ENCODE measurements around the gene TRIM37.
A peak's percentile ranks its signal among the peaks of the same experiment; 100 is the strongest.
"Not testable (repeated sequence)": the region's sequence is repeated elsewhere in the genome, so short reads cannot be mapped to it uniquely, and the experiment has no call there.

The TRIM37 gene

GRCh38 chr17:59106463-59107305, at the start of gene TRIM37:
TRIM37 (minus strand) TSS chr17:59106880; CDS start chr17:59106461, 419 bp downstream.
- peak; percentile 99 for DNase-seq

GRCh38 chr17:59155439-59156177, 48.9 kb upstream of the TRIM37 start, which contains the start of gene PRR11:
PRR11 (plus strand) TSS chr17:59155746; CDS start chr17:59169753, 14,007 bp downstream.
- peak; percentile 90 for DNase-seq

GRCh38 chr17:59154721-59155438, 48.2 kb upstream of the TRIM37 start, which contains the start of gene SKA2:
SKA2 (minus strand) TSS chr17:59155186; CDS start chr17:59155163, 23 bp downstream.
- peak; percentile 97 for DNase-seq

- peak; percentile 64 for DNase-seq
These were observed 47.6 kb upstream of the TRIM37 start for GRCh38 chr17:59154292-59154720.

GRCh38 chr17:59152925-59153324, 46.2 kb upstream of the TRIM37 start:
- DNase-seq = no peak

GRCh38 chr17:59151591-59151990, 44.9 kb upstream of the TRIM37 start:
- DNase-seq = no peak

GRCh38 chr17:59151006-59151405, 44.3 kb upstream of the TRIM37 start:
- DNase-seq = no peak

GRCh38 chr17:59149841-59150511, 43.3 kb upstream of the TRIM37 start:
- DNase-seq = no peak

- DNase-seq = no peak
These were observed 42.4 kb upstream of the TRIM37 start for GRCh38 chr17:59149051-59149450.

GRCh38 chr17:59145571-59146096, 39.0 kb upstream of the TRIM37 start:
- no peak for DNase-seq

- no peak for DNase-seq
These were observed 35.2 kb upstream of the TRIM37 start for GRCh38 chr17:59141860-59142259.

- no peak for DNase-seq
These were observed 33.3 kb upstream of the TRIM37 start for GRCh38 chr17:59139939-59140338.

GRCh38 chr17:59138339-59138738, 31.7 kb upstream of the TRIM37 start:
- DNase-seq = not testable (repeated sequence)

- DNase-seq = no peak
These were observed 24.5 kb upstream of the TRIM37 start for GRCh38 chr17:59131131-59131530.

- no peak for DNase-seq
These were observed 23.1 kb upstream of the TRIM37 start for GRCh38 chr17:59129814-59130213.

- DNase-seq = no peak
These were observed 20.2 kb upstream of the TRIM37 start for GRCh38 chr17:59126809-59127417.

- no peak for DNase-seq
These were observed 18.0 kb upstream of the TRIM37 start for GRCh38 chr17:59124665-59125064.

GRCh38 chr17:59121901-59122480, 15.3 kb upstream of the TRIM37 start:
- no peak for DNase-seq

- no peak for DNase-seq
These were observed 8.8 kb upstream of the TRIM37 start for GRCh38 chr17:59115474-59115873.

GRCh38 chr17:59111539-59111938, 4.9 kb upstream of the TRIM37 start:
- DNase-seq = no peak

- no peak for DNase-seq
These were observed 4.3 kb upstream of the TRIM37 start for GRCh38 chr17:59110973-59111372.

Measured in stimulated activated CD8-positive, alpha-beta memory T cell treated with anti-CD3 and anti-CD28 coated beads, Interleukin-4, amount 100 ng/mL, for 48 hours (primary cell).